Smooth muscle cell (in vitro differentiated cells): ENCODE data around the gene DDAH1. TPM values are rescaled to one million over a fixed set of nuclear protein-coding genes. Genes with fewer than 3 reads are reported as not detected.

Experiments used
- DNase-seq: peaks from one replicate; lab custom pipeline; 2025; ENCODE audit not compliant: unreplicated experiment; lab: John Stamatoyannopoulos, UW
- H2AFZ ChIP-seq: fragments of 200-600 bp; sonication (generic); 2 replicates; pipeline ENCODE4 v1.6.0; 2016; ENCODE audit warnings: antibody characterized with exemption, low read depth, mild to moderate bottlenecking
- H3F3A ChIP-seq: fragments of 200-600 bp; sonication (generic); 2 replicates; pipeline ENCODE4 v1.6.0; 2017; ENCODE audit warnings: antibody characterized with exemption, low read depth
- H3K27ac ChIP-seq: fragments of 200-600 bp; sonication (generic); 2 replicates; pipeline ENCODE4 v1.5.1; 2016; ENCODE audit warnings: low read depth, mild to moderate bottlenecking
- H3K27me3 ChIP-seq: fragments of 200-600 bp; sonication (generic); 2 replicates; pipeline ENCODE4 v1.6.1; 2016; ENCODE audit warnings: low read depth, mild to moderate bottlenecking
- H3K36me3 ChIP-seq: fragments of 200-600 bp; sonication (generic); 2 replicates; pipeline ENCODE4 v1.5.1; 2016; ENCODE audit warnings: low read depth
- H3K4me1 ChIP-seq: fragments of 200-600 bp; sonication (generic); 2 replicates; pipeline ENCODE4 v1.5.1; 2016; ENCODE audit warnings: low read depth
- H3K4me2 ChIP-seq: fragments of 200-600 bp; sonication (generic); 2 replicates; pipeline ENCODE4 v1.6.0; 2016; ENCODE audit warnings: mild to moderate bottlenecking
- H3K4me3 ChIP-seq: fragments of 200-600 bp; sonication (generic); 2 replicates; pipeline ENCODE4 v1.5.1; 2016; ENCODE audit warnings: mild to moderate bottlenecking
- H3K79me2 ChIP-seq: fragments of 200-600 bp; sonication (generic); 2 replicates; pipeline ENCODE4 v1.6.0; 2016; ENCODE audit warnings: low read depth, mild to moderate bottlenecking
- H3K9ac ChIP-seq: fragments of 200-600 bp; sonication (generic); 2 replicates; pipeline ENCODE4 v1.6.0; 2016; ENCODE audit warnings: low read depth
- H3K9me3 ChIP-seq: fragments of 200-600 bp; sonication (generic); replicated peaks from 2 replicates; pipeline ENCODE4 v1.5.1; 2016; ENCODE audit warnings: low read depth
- H4K20me1 ChIP-seq: fragments of 200-600 bp; sonication (generic); 2 replicates; pipeline ENCODE4 v1.6.0; 2016; ENCODE audit warnings: low read depth
- WGBS: methylation state at CpG from one replicate; pipeline ENCODE4 v1.1.7; 2016; ENCODE audit warnings: low lambda C conversion rate; 5-methylcytosine and 5-hydroxymethylcytosine counted together
- polyA plus RNA-seq: library from polyadenylated mRNA; unstranded; fragments of >200 nt; fragmentation: Nextera tagmentation; extraction: Ambion mirVana; gene quantifications from 2 replicates; pipeline ENCODE4 v1.2.1, GENCODE V29; 2016
- total RNA-seq: library from RNA; depleted of rRNA; stranded (reverse); fragments of >200 nt; gene quantifications from 2 replicates; pipeline ENCODE4 v1.2.3, GENCODE V29; 2014
- TF ChIP-seq, protein P1 (sequence below): fragments of 200-600 bp; sonication (generic); IDR thresholded peaks from 2 replicates; pipeline ENCODE4 v1.5.1; 2017; ENCODE audit warnings: borderline replicate concordance, mild to moderate bottlenecking, antibody characterized with exemption; ENCODE audit not compliant: insufficient read depth, poor library complexity, severe bottlenecking

DDAH1 gene
- total and polyA plus RNA-seq, 2 experiments from 2014 or later: 13.8 to 30.8 TPM

DNA sequence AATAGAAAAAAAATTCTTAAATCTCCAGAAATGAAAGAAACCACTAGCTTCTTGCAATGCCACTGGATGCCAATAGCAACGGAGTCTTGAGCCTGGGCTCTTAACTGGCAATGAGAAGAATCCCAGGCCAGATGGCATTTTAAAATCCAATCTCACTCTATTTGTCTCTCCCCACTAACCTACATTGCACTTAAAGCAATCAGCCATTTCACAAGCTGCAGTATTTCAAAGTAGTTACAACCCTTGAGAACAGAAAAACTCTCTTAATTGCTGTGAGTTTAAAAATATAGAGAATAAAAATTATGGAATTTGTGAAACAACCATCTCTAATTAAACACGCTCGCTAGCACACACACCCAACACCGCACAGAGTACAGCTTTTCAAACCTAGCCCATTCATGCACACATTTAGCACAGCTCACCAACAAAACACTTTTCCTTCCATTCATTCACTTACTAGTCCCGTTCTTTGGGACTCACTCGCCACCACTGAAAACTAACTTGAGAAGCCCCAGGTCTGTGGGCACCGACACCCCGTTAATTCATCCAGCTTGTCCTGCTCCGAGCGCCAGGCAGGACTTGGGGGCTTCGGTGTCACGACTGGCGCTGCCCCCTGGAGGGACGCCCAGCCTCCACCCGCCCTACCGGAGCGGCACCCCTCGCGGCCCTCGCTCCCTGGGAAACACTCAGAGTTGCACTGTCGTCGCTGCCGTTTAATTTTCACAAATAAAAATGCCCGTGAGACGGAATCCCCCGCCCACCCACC, 1.0 kb downstream of the DDAH1 start:
- H2AFZ ChIP-seq: peak overlapping the region; percentile 72
- H3K9me3 ChIP-seq: no peaks in the 10 kb centered on the region
- peak overlapping the region; percentile 71 for H3K4me3 ChIP-seq
- H3K27ac ChIP-seq: no peak overlapping the region
- H3K4me1 ChIP-seq: no peaks in the 10 kb centered on the region
- H3K36me3 ChIP-seq: no peaks in the 10 kb centered on the region
- no peaks in the 10 kb centered on the region for H3F3A ChIP-seq
- peaks cover 8% of the 10 kb centered on the region for H4K20me1 ChIP-seq
- peak overlapping the region; percentile 93 for H3K4me2 ChIP-seq
- peak overlapping the region; percentile 60 for H3K9ac ChIP-seq
- no peaks in the 10 kb centered on the region for H3K27me3 ChIP-seq
- peaks cover 7% of the 10 kb centered on the region for H3K79me2 ChIP-seq
- TF ChIP-seq, protein P1, sequence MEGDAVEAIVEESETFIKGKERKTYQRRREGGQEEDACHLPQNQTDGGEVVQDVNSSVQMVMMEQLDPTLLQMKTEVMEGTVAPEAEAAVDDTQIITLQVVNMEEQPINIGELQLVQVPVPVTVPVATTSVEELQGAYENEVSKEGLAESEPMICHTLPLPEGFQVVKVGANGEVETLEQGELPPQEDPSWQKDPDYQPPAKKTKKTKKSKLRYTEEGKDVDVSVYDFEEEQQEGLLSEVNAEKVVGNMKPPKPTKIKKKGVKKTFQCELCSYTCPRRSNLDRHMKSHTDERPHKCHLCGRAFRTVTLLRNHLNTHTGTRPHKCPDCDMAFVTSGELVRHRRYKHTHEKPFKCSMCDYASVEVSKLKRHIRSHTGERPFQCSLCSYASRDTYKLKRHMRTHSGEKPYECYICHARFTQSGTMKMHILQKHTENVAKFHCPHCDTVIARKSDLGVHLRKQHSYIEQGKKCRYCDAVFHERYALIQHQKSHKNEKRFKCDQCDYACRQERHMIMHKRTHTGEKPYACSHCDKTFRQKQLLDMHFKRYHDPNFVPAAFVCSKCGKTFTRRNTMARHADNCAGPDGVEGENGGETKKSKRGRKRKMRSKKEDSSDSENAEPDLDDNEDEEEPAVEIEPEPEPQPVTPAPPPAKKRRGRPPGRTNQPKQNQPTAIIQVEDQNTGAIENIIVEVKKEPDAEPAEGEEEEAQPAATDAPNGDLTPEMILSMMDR: no peak
- WGBS: 10% methylated on average over 23 of the region's 26 CpGs
- no peak for DNase-seq

DNA sequence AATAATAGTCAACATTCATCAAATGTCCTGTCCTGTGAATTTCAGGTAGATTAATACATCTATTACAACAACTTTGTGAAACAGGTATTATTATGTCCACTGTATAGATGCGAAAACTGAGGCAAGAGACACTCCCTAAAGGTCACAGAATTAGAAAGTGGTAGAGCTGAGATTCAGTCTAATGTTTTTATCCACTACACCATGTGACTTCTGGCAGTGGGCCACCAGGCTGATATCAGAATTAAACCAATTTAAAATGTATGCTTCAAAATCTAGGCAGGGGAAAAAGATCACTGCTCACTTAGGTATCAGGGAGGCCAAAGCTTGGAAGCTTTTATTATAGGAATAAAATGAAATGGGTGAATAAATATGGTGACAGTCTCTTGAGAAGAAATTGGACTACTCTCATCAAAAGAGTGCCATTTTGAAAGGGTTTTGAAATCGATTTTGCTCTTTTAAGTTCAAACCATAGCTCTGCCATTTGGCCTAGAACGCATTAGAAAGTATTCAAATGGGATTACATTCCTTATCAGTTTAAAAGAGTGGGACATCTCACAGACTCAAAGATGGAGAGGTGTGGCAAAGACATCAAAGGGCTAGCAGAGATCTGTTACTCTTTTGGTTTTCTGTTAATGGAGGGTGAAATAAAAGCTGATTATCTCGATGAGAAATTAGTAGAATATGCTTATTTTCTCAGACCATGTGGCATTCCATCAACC, 1.9 kb downstream of the DDAH1 start:
- Histone ChIP-seq H3K27me3 (no peaks in the 10 kb centered on the region), H3F3A (no peaks in the 10 kb centered on the region), H3K9me3 (no peaks in the 10 kb centered on the region), H3K79me2 (peaks cover 7% of the 10 kb centered on the region), H3K27ac (no peak overlapping the region), H3K4me3 (peak overlapping the region; percentile 71), H2AFZ (no peak overlapping the region), H3K4me2 (peak overlapping the region; percentile 93), H4K20me1 (peaks cover 8% of the 10 kb centered on the region), H3K36me3 (no peaks in the 10 kb centered on the region), H3K9ac (no peak overlapping the region), H3K4me1 (no peaks in the 10 kb centered on the region)
- DNase-seq: no peak
- 52% methylated on average over 4 of the region's 4 CpGs for WGBS
- TF ChIP-seq, protein P1: no peak

DNA sequence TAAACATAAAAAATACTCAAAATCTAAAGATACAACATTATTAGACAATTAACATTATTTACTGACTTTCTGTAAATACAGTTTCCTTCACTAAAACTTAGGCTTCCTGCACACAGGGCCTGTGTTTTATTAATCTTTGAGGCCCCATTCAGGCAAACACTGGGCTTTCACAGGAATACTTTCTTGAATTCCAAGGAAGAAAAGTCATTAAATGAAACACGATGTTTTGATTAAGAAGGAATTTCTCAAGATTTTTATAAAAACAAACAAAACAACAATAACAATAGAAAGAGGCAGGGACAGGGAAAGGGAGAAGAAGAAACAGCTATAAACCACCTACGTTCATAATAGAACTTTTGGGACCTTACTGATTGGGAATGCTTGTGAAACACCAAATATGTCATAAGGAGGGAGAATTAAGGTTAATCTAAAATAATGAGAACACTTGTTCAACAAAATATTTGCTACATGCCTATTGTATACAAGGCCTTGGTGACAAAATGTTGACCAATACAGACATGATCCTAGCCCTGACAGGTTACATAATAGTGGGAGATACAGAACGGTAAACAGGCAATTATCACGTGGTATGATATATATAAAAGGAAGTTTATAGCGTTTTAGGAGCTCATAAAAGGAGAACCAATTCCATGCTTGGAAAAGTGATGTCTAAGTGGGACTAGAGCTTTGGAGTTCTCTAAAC, 3.6 kb downstream of the DDAH1 start:
- Histone ChIP-seq H3K9ac (no peak overlapping the region), H3K4me1 (no peaks in the 10 kb centered on the region), H3K4me2 (no peak overlapping the region), H2AFZ (no peak overlapping the region), H3K27me3 (no peaks in the 10 kb centered on the region), H3K4me3 (no peak overlapping the region), H3F3A (no peaks in the 10 kb centered on the region), H4K20me1 (peaks cover 8% of the 10 kb centered on the region), H3K9me3 (no peaks in the 10 kb centered on the region), H3K79me2 (peaks cover 8% of the 10 kb centered on the region), H3K27ac (no peak overlapping the region), H3K36me3 (no peaks in the 10 kb centered on the region)
- WGBS: 46% methylated on average over 5 of the region's 5 CpGs
- DNase-seq: no peak
- TF ChIP-seq, protein P1: no peak
